Measurements from ENCODE around the gene KLRF2. TPM values are rescaled to one million over a fixed set of nuclear protein-coding genes. Genes with fewer than 3 reads are reported as not detected.

Gene KLRF2
- total and polyA plus RNA-seq, 2 of the 8 experiments (the other 6 are each of a cell fraction or from before 2014, with no cell fraction given): not detected

DNA sequence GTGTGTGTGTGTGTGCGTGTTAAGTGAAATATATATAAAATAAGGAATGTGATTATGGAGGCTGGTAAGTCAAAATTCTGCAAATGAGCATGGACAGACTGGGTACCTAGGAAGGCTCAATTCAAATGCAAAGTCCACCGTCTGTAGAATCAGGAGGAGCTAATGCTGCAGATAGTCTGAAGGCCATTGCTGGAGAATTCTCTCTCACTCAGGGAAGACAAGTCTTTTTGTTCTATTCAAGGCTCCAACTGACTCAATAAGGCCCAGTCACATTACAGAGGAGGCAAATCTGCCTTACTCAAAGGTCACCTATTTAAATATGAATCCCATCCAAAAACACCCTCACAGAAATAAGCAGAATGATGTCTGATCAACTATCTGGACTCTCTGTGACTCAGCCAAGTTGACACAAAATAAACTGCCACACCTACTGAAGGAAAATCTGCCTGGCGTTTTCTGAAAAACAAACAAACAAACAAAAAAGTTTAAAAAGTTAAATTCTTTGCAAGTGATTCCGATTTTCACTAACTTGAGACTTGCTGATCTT lies 684 bp upstream of the KLRF2 start:
- H4K91ac ChIP-seq (replicated peaks; ENCODE audit: insufficient read length, low read length): no peak overlapping the region
- H2BK12ac ChIP-seq (ENCODE audit: low read depth, low read length): no peak overlapping the region
- no peak overlapping the region for H2AFZ ChIP-seq (ENCODE audit: low read length)
- ChIA-PET POLR2A (ENCODE audit: partially characterized antibody) (interaction anchor here (0.7 to 1.2 kb wide), 3 partner anchors 20 to 82 kb away, joined by 3 to 4 read pairs (median 3); no protein-coding TSS in a partner anchor), CTCF (ENCODE audit: partially characterized antibody) (interaction anchor here (0.7 to 1.4 kb wide), 3 partner anchors 8 to 131 kb away, joined by 3 to 4 read pairs (median 3); no protein-coding TSS in a partner anchor)
- H3K4me2 ChIP-seq (ENCODE audit: insufficient read depth in 1 of 2, low read depth in 2 of 2, low read length in 2 of 2): no peak overlapping the region
- no peaks in the 10 kb centered on the region for H3K79me1 ChIP-seq (ENCODE audit: low read depth, low read length)
- no peak for DNase-seq (ENCODE audit: low read depth in 1 of 2, low spot score in 2 of 2)
- no peak overlapping the region for H3K9ac ChIP-seq (replicated peaks in 1 of 4; ENCODE audit: extremely low read depth in 1 of 4, low read depth in 3 of 4, low read length in 3 of 4)
- no peaks in the 10 kb centered on the region for H3K23me2 ChIP-seq (ENCODE audit: low read depth, low read length)
- 0 out of 2 replicates have a peak overlapping the region, but pooled peaks have one; percentile 10 for H2AK5ac ChIP-seq (ENCODE audit: low read depth, low read length)
- H2BK120ac ChIP-seq (replicated peaks; ENCODE audit: low read depth, low read length): no peak overlapping the region
- no peaks in the 10 kb centered on the region for H3K79me2 ChIP-seq (ENCODE audit: control insufficient read depth in 1 of 2, insufficient read depth in 2 of 2, low read length in 2 of 2)
- FAIRE-seq: no peak
- H2BK20ac ChIP-seq (ENCODE audit: low read length): no peak overlapping the region
- no peak overlapping the region for H2BK5ac ChIP-seq (ENCODE audit: low read depth, low read length)
- no peak overlapping the region for H2BK15ac ChIP-seq (ENCODE audit: low read length)
- H4K5ac ChIP-seq (ENCODE audit: insufficient read length, low read depth, low read length): no peak overlapping the region
- no peak overlapping the region for H3K27ac ChIP-seq (ENCODE audit: low read depth, low read length)
- H3K4me3 ChIP-seq (ENCODE audit: extremely low read depth in 1 of 4, insufficient read depth in 2 of 4, low read depth in 3 of 4, low read length in 4 of 4): no peak overlapping the region
- no peaks in the 10 kb centered on the region for H3K9me3 ChIP-seq (ENCODE audit: insufficient read depth in 2 of 2, low read depth in 1 of 2, low read length in 1 of 2)
- no peaks in the 10 kb centered on the region for H3K27me3 ChIP-seq (replicated peaks in 1 of 4; ENCODE audit: control insufficient read depth in 3 of 4, extremely low read depth in 1 of 4, insufficient read depth in 3 of 4, low read length in 3 of 4)
- no peak for TF ChIP-seq KDM1A (IDR thresholded peaks at IDR 0.05; ENCODE audit: borderline replicate concordance, low read length)
- no peak for TF ChIP-seq ASH2L (IDR thresholded peaks at IDR 0.05; ENCODE audit: low read length)
- TF ChIP-seq TAF7 (optimal IDR thresholded peaks at IDR 0.05; ENCODE audit: borderline replicate concordance, low read depth, low read length): no peak
- H3K4me1 ChIP-seq (replicated peaks in 1 of 4; ENCODE audit: control insufficient read depth in 3 of 4, insufficient read depth in 4 of 4, low read length in 3 of 4): peaks cover 0 to 6% (median under 1%) of the 10 kb centered on the region in 4 experiments; a peak in 2 of 7 replicates
- 76 to 100% methylated on average over 1 to 4 of the region's 4 CpGs for WGBS, 2 experiments (ENCODE audit: extremely low coverage in 1 of 2, insufficient coverage in 1 of 2, insufficient read length in 1 of 2, insufficient replicate concordance in 2 of 2, low coverage in 1 of 2, low lambda C conversion rate in 2 of 2, missing lambda C conversion rate in 1 of 2)
- no peaks in the 10 kb centered on the region for H4K20me1 ChIP-seq (replicated peaks in 1 of 2; ENCODE audit: control insufficient read depth in 1 of 2, insufficient read depth in 2 of 2, low read length in 2 of 2)
- no peak overlapping the region for H4K8ac ChIP-seq (ENCODE audit: extremely low read depth, insufficient read depth, low read length)
- H3K14ac ChIP-seq (ENCODE audit: insufficient read length): no peak overlapping the region
- no peak overlapping the region for H3K23ac ChIP-seq (ENCODE audit: insufficient read length)
- H3K4ac ChIP-seq (replicated peaks; ENCODE audit: insufficient read length, low read depth, low read length): no peak overlapping the region
- no peak overlapping the region for H3K18ac ChIP-seq (ENCODE audit: extremely low read depth, low read length)
- H3K56ac ChIP-seq (replicated peaks; ENCODE audit: insufficient read length, low read depth, low read length): no peak overlapping the region
- H3K36me3 ChIP-seq (ENCODE audit: control insufficient read depth in 2 of 4, insufficient read depth in 4 of 4, low read length in 3 of 4): no peaks in the 10 kb centered on the region
